MM.1S (cell line): ENCODE measurements around the gene DCAF11.

Source experiments
- DNase-seq: peaks from one replicate; pipeline ENCODE4 v3.0.0-alpha.2; 2015
- H2AFZ ChIP-seq: fragments of 300-600 bp; sonication (generic); 2 replicates; pipeline ENCODE4 v1.6.0; 2016; ENCODE audit warnings: antibody characterized with exemption, low read length
- H3F3A ChIP-seq: fragments of 300-600 bp; sonication (generic); 2 replicates; pipeline ENCODE4 v1.6.1; 2016; ENCODE audit warnings: mild to moderate bottlenecking, antibody characterized with exemption, low read length, moderate library complexity, mixed read lengths; ENCODE audit not compliant: insufficient read depth
- H3K27ac ChIP-seq: fragments of 300-600 bp; sonication (generic); 2 replicates; pipeline ENCODE4 v1.5.1; 2016; ENCODE audit warnings: mild to moderate bottlenecking, low read length
- H3K27me3 ChIP-seq: fragments of 300-600 bp; sonication (generic); replicated peaks from 2 replicates; pipeline ENCODE4 v1.6.0; 2016; ENCODE audit warnings: low read length; ENCODE audit not compliant: insufficient read depth
- H3K36me3 ChIP-seq: fragments of 300-600 bp; sonication (generic); replicated peaks from 2 replicates; pipeline ENCODE4 v1.6.1; 2016; ENCODE audit warnings: mild to moderate bottlenecking, low read length, mixed read lengths; ENCODE audit not compliant: insufficient read depth
- H3K4me1 ChIP-seq: fragments of 300-600 bp; sonication (generic); 2 replicates; pipeline ENCODE4 v1.6.1; 2016; ENCODE audit warnings: low read length, mixed read lengths
- H3K4me2 ChIP-seq: fragments of 300-600 bp; sonication (generic); 2 replicates; pipeline ENCODE4 v1.6.0; 2016; ENCODE audit warnings: low read depth, low read length
- H3K4me3 ChIP-seq: fragments of 300-600 bp; sonication (generic); 2 replicates; pipeline ENCODE4 v1.5.1; 2016; ENCODE audit warnings: low read length, mixed read lengths
- H3K79me2 ChIP-seq: fragments of 300-600 bp; sonication (generic); 2 replicates; pipeline ENCODE4 v1.6.1; 2016; ENCODE audit warnings: mixed run types, low read length, mixed read lengths
- H3K9ac ChIP-seq: fragments of 300-600 bp; sonication (generic); 2 replicates; pipeline ENCODE4 v1.6.1; 2016; ENCODE audit warnings: low read length, mixed read lengths
- H3K9me2 ChIP-seq: fragments of 300-600 bp; sonication (generic); replicated peaks from 2 replicates; pipeline ENCODE4 v1.6.1; 2016; ENCODE audit warnings: mild to moderate bottlenecking, low read length, mixed read lengths; ENCODE audit not compliant: insufficient read depth
- H3K9me3 ChIP-seq: fragments of 300-600 bp; sonication (generic); replicated peaks from 2 replicates; pipeline ENCODE4 v1.6.1; 2016; ENCODE audit warnings: mild to moderate bottlenecking, low read length, mixed read lengths; ENCODE audit not compliant: insufficient read depth
- H4K20me1 ChIP-seq: fragments of 300-600 bp; sonication (generic); 2 replicates; pipeline ENCODE4 v1.6.1; 2016; ENCODE audit warnings: mild to moderate bottlenecking, low read length, moderate library complexity, mixed read lengths; ENCODE audit not compliant: insufficient read depth
- CTCF ChIP-seq: fragments of 300-600 bp; sonication (generic); IDR thresholded peaks from 2 replicates; pipeline ENCODE4 v1.5.1; 2016; ENCODE audit warnings: antibody characterized with exemption, low read length, mixed read lengths
- EZH2 ChIP-seq: fragments of 300-600 bp; sonication (generic); optimal IDR thresholded peaks from 2 replicates; pipeline ENCODE3; 2017; ENCODE audit warnings: low read depth, mild to moderate bottlenecking, antibody characterized with exemption, low read length, mixed read lengths
- EZH2phosphoT487 ChIP-seq: fragments of 300-600 bp; sonication (generic); IDR thresholded peaks from 2 replicates; pipeline ENCODE4 v1.6.1; 2018; ENCODE audit warnings: antibody characterized with exemption, low read length

DCAF11 gene

DNA sequence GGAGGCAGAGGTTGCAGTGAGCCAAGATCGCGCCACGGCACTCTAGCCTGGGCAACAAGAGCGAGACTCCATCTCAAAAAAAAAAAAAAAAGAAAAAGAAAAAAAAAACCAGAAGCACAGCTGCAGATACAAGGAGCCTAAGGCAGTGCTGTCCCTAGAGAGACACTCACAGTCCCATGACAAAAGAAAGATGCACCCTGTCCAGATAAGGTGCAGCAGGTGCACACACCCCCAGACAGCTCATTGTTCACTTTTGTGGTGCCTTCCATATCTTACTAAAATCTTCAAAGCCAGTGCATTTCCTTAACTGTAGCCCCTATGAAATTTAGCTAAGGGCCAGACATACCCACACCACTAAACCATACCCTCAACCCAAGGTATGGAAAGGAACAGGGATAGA, 7.8 kb downstream of the DCAF11 start:
- no peaks in the 10 kb centered on the region for H3K9me3 ChIP-seq
- no peaks in the 10 kb centered on the region for H3F3A ChIP-seq
- no peaks in the 10 kb centered on the region for H3K36me3 ChIP-seq
- no peaks in the 10 kb centered on the region for H3K79me2 ChIP-seq
- no peak for TF ChIP-seq EZH2phosphoT487
- no peak for TF ChIP-seq CTCF
- TF ChIP-seq EZH2 = no peak
- no peaks in the 10 kb centered on the region for H4K20me1 ChIP-seq
- H3K4me1 ChIP-seq = no peaks in the 10 kb centered on the region
- H2AFZ ChIP-seq = no peak overlapping the region
- no peak overlapping the region for H3K27ac ChIP-seq
- no peak for DNase-seq
- no peak overlapping the region for H3K4me2 ChIP-seq
- no peaks in the 10 kb centered on the region for H3K27me3 ChIP-seq
- H3K4me3 ChIP-seq = no peak overlapping the region
- no peak overlapping the region for H3K9ac ChIP-seq
- H3K9me2 ChIP-seq = no peaks in the 10 kb centered on the region

GRCh38 chr14:24122898-24123297, 8.3 kb downstream of the DCAF11 start:
- no peak overlapping the region for H3K27ac ChIP-seq
- H3F3A ChIP-seq = no peaks in the 10 kb centered on the region
- H3K4me1 ChIP-seq = no peaks in the 10 kb centered on the region
- H3K27me3 ChIP-seq = no peaks in the 10 kb centered on the region
- no peak overlapping the region for H2AFZ ChIP-seq
- no peak for DNase-seq
- H3K79me2 ChIP-seq = no peaks in the 10 kb centered on the region
- H3K9me3 ChIP-seq = no peaks in the 10 kb centered on the region
- no peak overlapping the region for H3K4me3 ChIP-seq
- H3K36me3 ChIP-seq = no peaks in the 10 kb centered on the region
- no peaks in the 10 kb centered on the region for H4K20me1 ChIP-seq
- no peak for TF ChIP-seq CTCF
- TF ChIP-seq EZH2 = no peak
- TF ChIP-seq EZH2phosphoT487 = no peak
- no peaks in the 10 kb centered on the region for H3K9me2 ChIP-seq
- no peak overlapping the region for H3K9ac ChIP-seq
- no peak overlapping the region for H3K4me2 ChIP-seq

GRCh38 chr14:24123424-24124417, 9.1 kb downstream of the DCAF11 start:
- H2AFZ ChIP-seq = no peak overlapping the region
- TF ChIP-seq EZH2 = no peak
- no peak for TF ChIP-seq EZH2phosphoT487

GRCh38 chr14:24126939-24127338, 12.4 kb downstream of the DCAF11 start:
- no peaks in the 10 kb centered on the region for H3K9me2 ChIP-seq
- H3F3A ChIP-seq = no peaks in the 10 kb centered on the region
- H3K27me3 ChIP-seq = no peaks in the 10 kb centered on the region
- no peaks in the 10 kb centered on the region for H4K20me1 ChIP-seq
- H3K4me3 ChIP-seq = no peak overlapping the region
- DNase-seq = no peak
- no peaks in the 10 kb centered on the region for H3K9me3 ChIP-seq
- no peaks in the 10 kb centered on the region for H3K4me1 ChIP-seq
- no peak overlapping the region for H3K27ac ChIP-seq
- TF ChIP-seq EZH2 (no peak), EZH2phosphoT487 (no peak), CTCF (no peak)
- no peaks in the 10 kb centered on the region for H3K36me3 ChIP-seq
- no peak overlapping the region for H2AFZ ChIP-seq
- no peaks in the 10 kb centered on the region for H3K79me2 ChIP-seq
- H3K9ac ChIP-seq = no peak overlapping the region
- no peak overlapping the region for H3K4me2 ChIP-seq

More at GRCh38 chr14:24123424-24124417, 9.1 kb downstream of the DCAF11 start:
- H3K9me2 ChIP-seq = no peaks in the 10 kb centered on the region
- no peak overlapping the region for H3K4me2 ChIP-seq
- H4K20me1 ChIP-seq = no peaks in the 10 kb centered on the region
- no peaks in the 10 kb centered on the region for H3K9me3 ChIP-seq
- H3F3A ChIP-seq = no peaks in the 10 kb centered on the region
- H3K79me2 ChIP-seq = no peaks in the 10 kb centered on the region
- no peak overlapping the region for H3K9ac ChIP-seq
- H3K4me1 ChIP-seq = no peaks in the 10 kb centered on the region
- no peak for DNase-seq
- no peak overlapping the region for H3K27ac ChIP-seq
- H3K36me3 ChIP-seq = no peaks in the 10 kb centered on the region
- no peaks in the 10 kb centered on the region for H3K27me3 ChIP-seq
- H3K4me3 ChIP-seq = no peak overlapping the region
